Neuronal stem cell (in vitro differentiated cells): Measurements from ENCODE around the gene BCAS3. TPM values are rescaled to one million over a fixed set of nuclear protein-coding genes. Genes with fewer than 3 reads are reported as not detected.

Experiments used
- DNase-seq: peaks from one replicate; pipeline ENCODE4 v3.0.0-alpha.2; 2013; ENCODE audit warnings: low spot score
- H2AFZ ChIP-seq: one replicate; pipeline ENCODE4 v1.6.1; 2013; ENCODE audit warnings: mild to moderate bottlenecking, low read length, inconsistent platforms
- H2AK5ac ChIP-seq: 2 replicates; pipeline ENCODE4 v1.6.1; 2013; ENCODE audit warnings: low read depth, mild to moderate bottlenecking, inconsistent platforms, low read length, moderate library complexity, mixed read lengths
- H2BK120ac ChIP-seq: 2 replicates; pipeline ENCODE4 v1.6.1; 2013; ENCODE audit warnings: low read depth, mild to moderate bottlenecking, inconsistent platforms, low read length, moderate library complexity, mixed read lengths
- H2BK12ac ChIP-seq: one replicate; pipeline ENCODE4 v1.6.1; 2013; ENCODE audit warnings: low read length, inconsistent platforms
- H2BK15ac ChIP-seq: 2 replicates; pipeline ENCODE4 v1.6.1; 2013; ENCODE audit warnings: mild to moderate bottlenecking, low read length, inconsistent platforms, mixed read lengths
- H2BK5ac ChIP-seq: one replicate; pipeline ENCODE4 v1.6.1; 2013; ENCODE audit warnings: inconsistent platforms, mild to moderate bottlenecking, low read length, moderate library complexity
- H3K14ac ChIP-seq: one replicate; pipeline ENCODE4 v1.6.1; 2013; ENCODE audit warnings: low read length, inconsistent platforms
- H3K18ac ChIP-seq: 2 replicates; pipeline ENCODE4 v1.6.1; 2013; ENCODE audit warnings: low read length, inconsistent platforms
- H3K23ac ChIP-seq: 2 replicates; pipeline ENCODE4 v1.6.1; 2013; ENCODE audit warnings: low read depth, mild to moderate bottlenecking, mixed read lengths, low read length, inconsistent platforms; ENCODE audit not compliant: poor library complexity
- H3K27ac ChIP-seq: replicated peaks from 3 replicates; pipeline ENCODE4 v1.5.1; 2013; ENCODE audit warnings: low read length, inconsistent platforms
- H3K27me3 ChIP-seq, 3 experiments: 2 replicates each; pipeline ENCODE4 v1.6.1; 2013; ENCODE audit warnings: low read length in 3 of 3, mild to moderate bottlenecking in 2 of 3, inconsistent platforms in 1 of 3, low read depth in 1 of 3, mixed read lengths in 1 of 3, moderate library complexity in 1 of 3; ENCODE audit not compliant: control insufficient read depth in 3 of 3, insufficient read depth in 3 of 3
- H3K36me3 ChIP-seq, 2 donors: replicated peaks in 1 of 2; 2 replicates each; pipeline ENCODE4 v1.6.1; 2013; ENCODE audit warnings: low read length in 2 of 2; ENCODE audit not compliant: control insufficient read depth in 2 of 2, insufficient read depth in 2 of 2
- H3K4ac ChIP-seq: 2 replicates; pipeline ENCODE4 v1.6.1; 2013; ENCODE audit warnings: inconsistent platforms, mild to moderate bottlenecking, low read length, moderate library complexity
- H3K4me1 ChIP-seq, 2 donors: 1 replicate in 1 of 2; 2 replicates in 1 of 2; pipeline ENCODE4 v1.6.1; 2013; ENCODE audit warnings: low read length in 2 of 2, low read depth in 1 of 2; ENCODE audit not compliant: control insufficient read depth in 2 of 2, insufficient read depth in 1 of 2
- H3K4me2 ChIP-seq: one replicate; pipeline ENCODE4 v1.6.1; 2013; ENCODE audit warnings: mild to moderate bottlenecking, low read length, inconsistent platforms; ENCODE audit not compliant: insufficient read depth, poor library complexity, severe bottlenecking
- H3K4me3 ChIP-seq, 2 donors: 2 replicates each; pipeline ENCODE4 v1.5.1; 2013; ENCODE audit warnings: low read length in 2 of 2, mild to moderate bottlenecking in 2 of 2, inconsistent platforms in 1 of 2, moderate library complexity in 1 of 2
- H3K79me1 ChIP-seq: one replicate; pipeline ENCODE4 v1.6.1; 2013; ENCODE audit warnings: low read depth, mild to moderate bottlenecking, inconsistent platforms, low read length, moderate library complexity
- H3K9ac ChIP-seq: one replicate; pipeline ENCODE4 v1.6.1; 2013; ENCODE audit warnings: mild to moderate bottlenecking, low read depth, low read length, inconsistent platforms; ENCODE audit not compliant: poor library complexity
- H3K9me3 ChIP-seq, 2 donors: replicated peaks in 1 of 2; 2 replicates each; pipeline versions ENCODE3 to v1.6.1; 2013; ENCODE audit warnings: low read length in 2 of 2, mild to moderate bottlenecking in 2 of 2, inconsistent platforms in 1 of 2, low read depth in 1 of 2, mixed read lengths in 1 of 2, moderate library complexity in 1 of 2; ENCODE audit not compliant: control insufficient read depth in 2 of 2, insufficient read depth in 1 of 2
- H4K8ac ChIP-seq: one replicate; pipeline ENCODE4 v1.6.1; 2013; ENCODE audit warnings: low read depth, mild to moderate bottlenecking, inconsistent platforms, low read length, moderate library complexity
- H4K91ac ChIP-seq: one replicate; pipeline ENCODE4 v1.6.1; 2013; ENCODE audit warnings: low read length, low read depth, mild to moderate bottlenecking, inconsistent platforms; ENCODE audit not compliant: poor library complexity
- WGBS, 2 donors: extraction: QIAGEN DNeasy Blood & Tissue Kit; methylation state at CpG; one replicate each; pipeline ENCODE4 v1.1.7; 2013; ENCODE audit warnings: missing lambda C conversion rate in 2 of 2, mixed read lengths in 1 of 2; ENCODE audit not compliant: insufficient read length in 2 of 2, insufficient replicate concordance in 1 of 2; ENCODE audit errors: extremely low coverage in 2 of 2; 5-methylcytosine and 5-hydroxymethylcytosine counted together
- polyA plus RNA-seq, 2 experiments: library from polyadenylated mRNA; stranded (reverse); fragments of 200-250 nt; gene quantifications; one replicate each; pipeline ENCODE4 v1.2.3, GENCODE V29; 2013

The BCAS3 gene
- 10.3 TPM for polyA plus RNA-seq (2013, experiment 1 of 2)
- polyA plus RNA-seq (2013, experiment 2 of 2): 9.3 TPM

- peak within 1 kb of the TSS; percentile 78 for H3K4me2 ChIP-seq
- H2AFZ ChIP-seq: peak within 1 kb of the TSS; percentile 88
- no peak within 1 kb of the TSS for H2AK5ac ChIP-seq
- peak within 1 kb of the TSS; percentile 0 for H4K8ac ChIP-seq
- no peak within 1 kb of the TSS for H3K27ac ChIP-seq
- H3K27me3 ChIP-seq: no peaks in the 10 kb centered on the region
- H2BK12ac ChIP-seq: no peak within 1 kb of the TSS
- DNase-seq: peak; percentile 98
- H3K4me3 ChIP-seq: peak within 1 kb of the TSS; percentile 61 to 85
- H3K36me3 ChIP-seq: no peaks in the 10 kb centered on the region
- H2BK5ac ChIP-seq: peak within 1 kb of the TSS; percentile 60
- H3K9me3 ChIP-seq: no peaks in the 10 kb centered on the region
- peak within 1 kb of the TSS; percentile 96 for H3K23ac ChIP-seq
- H2BK120ac ChIP-seq: peak within 1 kb of the TSS; percentile 72
- H2BK15ac ChIP-seq: peak within 1 kb of the TSS; percentile 64
- H3K18ac ChIP-seq: peak within 1 kb of the TSS; percentile 94
- H3K4me1 ChIP-seq: peaks cover 0 to 5% of the 10 kb centered on the region in 2 donors
- WGBS, 2 donors: no CpG with 5 or more reads among the region's 51 CpGs
- H3K79me1 ChIP-seq: no peaks in the 10 kb centered on the region
- H4K91ac ChIP-seq: no peak within 1 kb of the TSS
- peak within 1 kb of the TSS; percentile 56 for H3K14ac ChIP-seq
- H3K9ac ChIP-seq: peak within 1 kb of the TSS; percentile 93
- no peak within 1 kb of the TSS for H3K4ac ChIP-seq
These were observed at the start of gene BCAS3 for GRCh38 chr17:60677308-60678117. BCAS3 (plus strand) TSS chr17:60677851.

- Histone ChIP-seq H3K4me2 (no peak overlapping the region), H4K91ac (no peak overlapping the region)
- WGBS, 2 donors: no CpG with 5 or more reads among the region's 6 CpGs
These were observed 49.3 kb upstream of the BCAS3 start for GRCh38 chr17:60628252-60628889.

GRCh38 chr17:60629120-60629519 is 48.5 kb upstream of the BCAS3 start:
- no peak overlapping the region for H3K4ac ChIP-seq
- no peaks in the 10 kb centered on the region for H3K4me1 ChIP-seq
- no peak overlapping the region for H3K4me2 ChIP-seq
- H3K36me3 ChIP-seq: peaks cover 9 to 93% of the 10 kb centered on the region in 2 donors
- peaks cover 5% of the 10 kb centered on the region for H3K79me1 ChIP-seq
- no peak overlapping the region for H3K18ac ChIP-seq
- no peak overlapping the region for H3K9ac ChIP-seq
- H2BK120ac ChIP-seq: no peak overlapping the region
- H2AK5ac ChIP-seq: no peak overlapping the region
- no peak for DNase-seq
- no peak overlapping the region for H4K91ac ChIP-seq
- no peak overlapping the region for H2BK15ac ChIP-seq
- H2AFZ ChIP-seq: no peak overlapping the region
- no peak overlapping the region for H2BK5ac ChIP-seq
- H3K14ac ChIP-seq: no peak overlapping the region
- no CpG with 5 or more reads among the region's 2 CpGs for WGBS, 2 donors
- no peak overlapping the region for H3K27ac ChIP-seq
- no peak overlapping the region for H3K4me3 ChIP-seq
- no peaks in the 10 kb centered on the region for H3K27me3 ChIP-seq
- H2BK12ac ChIP-seq: no peak overlapping the region
- H3K23ac ChIP-seq: no peak overlapping the region
- no peaks in the 10 kb centered on the region for H3K9me3 ChIP-seq
- no peak overlapping the region for H4K8ac ChIP-seq

More at GRCh38 chr17:60628252-60628889, 49.3 kb upstream of the BCAS3 start:
- Histone ChIP-seq H3K9ac (no peak overlapping the region), H3K27ac (no peak overlapping the region), H3K4me1 (no peaks in the 10 kb centered on the region), H3K4me3 (no peak overlapping the region), H2BK15ac (no peak overlapping the region), H2AFZ (no peak overlapping the region), H3K4ac (no peak overlapping the region), H3K23ac (no peak overlapping the region), H2BK120ac (no peak overlapping the region), H3K9me3 (peaks cover 0 to 2% of the 10 kb centered on the region in 2 donors), H3K79me1 (peaks cover 5% of the 10 kb centered on the region), H2BK5ac (no peak overlapping the region), H3K27me3 (no peaks in the 10 kb centered on the region), H4K8ac (no peak overlapping the region), H3K14ac (no peak overlapping the region), H2AK5ac (no peak overlapping the region), H3K36me3 (peaks cover 9 to 93% of the 10 kb centered on the region in 2 donors), H3K18ac (no peak overlapping the region), H2BK12ac (no peak overlapping the region)
- no peak for DNase-seq

- Histone ChIP-seq H2AFZ (no peak overlapping the region), H3K4me3 (no peak overlapping the region), H3K79me1 (peaks cover 5% of the 10 kb centered on the region), H3K36me3 (peaks cover 14 to 93% of the 10 kb centered on the region in 2 donors), H2BK120ac (no peak overlapping the region), H3K27ac (no peak overlapping the region), H3K27me3 (no peaks in the 10 kb centered on the region), H2BK5ac (no peak overlapping the region), H3K18ac (no peak overlapping the region), H4K8ac (no peak overlapping the region), H3K4me2 (no peak overlapping the region), H3K23ac (no peak overlapping the region), H4K91ac (no peak overlapping the region), H2BK12ac (no peak overlapping the region), H2BK15ac (no peak overlapping the region), H3K4me1 (no peaks in the 10 kb centered on the region), H2AK5ac (no peak overlapping the region), H3K9me3 (no peaks in the 10 kb centered on the region), H3K14ac (no peak overlapping the region), H3K9ac (no peak overlapping the region), H3K4ac (no peak overlapping the region)
- no CpG with 5 or more reads among the region's 5 CpGs for WGBS, 2 donors
- no peak for DNase-seq
These were observed 47.3 kb upstream of the BCAS3 start for GRCh38 chr17:60630352-60630751.
